Measurements from ENCODE around the gene SMAD3.
"Not testable (repeated sequence)": the region's sequence is repeated elsewhere in the genome, so short reads cannot be mapped to it uniquely, and the experiment has no call there.

Gene SMAD3

DNA sequence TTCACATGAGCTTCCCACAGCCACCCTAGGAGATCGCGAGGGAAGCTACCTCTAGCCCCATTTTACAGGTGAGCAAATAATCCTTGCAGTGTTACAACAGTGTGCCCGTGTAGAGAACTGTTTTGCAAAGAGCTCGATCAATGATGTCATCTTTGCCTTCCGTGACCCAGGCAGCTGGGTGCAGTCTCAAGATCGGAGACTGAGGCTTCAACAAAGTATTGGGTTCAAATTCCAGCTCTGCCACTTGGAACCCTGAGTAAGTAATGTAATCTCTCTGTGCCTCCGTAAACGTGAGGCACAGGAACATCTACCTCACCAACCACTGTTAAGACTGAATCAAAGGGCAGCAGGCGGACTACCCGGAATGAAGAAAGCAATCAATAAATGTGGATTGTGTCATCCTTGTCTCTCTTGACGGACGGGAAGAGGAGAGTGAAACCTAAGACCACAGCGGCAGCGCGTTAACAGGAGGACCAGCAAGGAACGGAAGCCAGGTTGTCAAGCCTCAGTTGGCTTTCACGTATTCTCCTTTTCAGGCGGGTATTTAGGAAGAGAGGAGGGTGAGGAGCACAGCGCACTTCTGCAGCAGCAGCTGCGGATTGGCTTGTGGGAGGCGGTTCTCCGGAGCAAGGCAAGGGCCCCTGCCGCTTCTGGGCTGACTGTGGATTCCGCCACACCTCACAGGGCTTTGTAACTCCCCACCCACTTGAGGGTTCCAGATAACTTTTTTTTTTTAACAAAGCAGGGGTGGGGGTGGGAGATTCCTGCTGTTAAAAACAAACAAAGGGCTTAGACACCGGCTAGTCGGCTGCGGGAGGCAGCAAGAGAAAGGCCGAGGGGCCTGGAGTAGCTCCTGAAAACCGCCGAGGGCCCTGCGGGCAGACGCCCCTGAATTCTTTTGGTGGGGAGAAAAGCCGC lies 1.5 kb upstream of the SMAD3 start:
- DNase-seq, result no peak

DNA sequence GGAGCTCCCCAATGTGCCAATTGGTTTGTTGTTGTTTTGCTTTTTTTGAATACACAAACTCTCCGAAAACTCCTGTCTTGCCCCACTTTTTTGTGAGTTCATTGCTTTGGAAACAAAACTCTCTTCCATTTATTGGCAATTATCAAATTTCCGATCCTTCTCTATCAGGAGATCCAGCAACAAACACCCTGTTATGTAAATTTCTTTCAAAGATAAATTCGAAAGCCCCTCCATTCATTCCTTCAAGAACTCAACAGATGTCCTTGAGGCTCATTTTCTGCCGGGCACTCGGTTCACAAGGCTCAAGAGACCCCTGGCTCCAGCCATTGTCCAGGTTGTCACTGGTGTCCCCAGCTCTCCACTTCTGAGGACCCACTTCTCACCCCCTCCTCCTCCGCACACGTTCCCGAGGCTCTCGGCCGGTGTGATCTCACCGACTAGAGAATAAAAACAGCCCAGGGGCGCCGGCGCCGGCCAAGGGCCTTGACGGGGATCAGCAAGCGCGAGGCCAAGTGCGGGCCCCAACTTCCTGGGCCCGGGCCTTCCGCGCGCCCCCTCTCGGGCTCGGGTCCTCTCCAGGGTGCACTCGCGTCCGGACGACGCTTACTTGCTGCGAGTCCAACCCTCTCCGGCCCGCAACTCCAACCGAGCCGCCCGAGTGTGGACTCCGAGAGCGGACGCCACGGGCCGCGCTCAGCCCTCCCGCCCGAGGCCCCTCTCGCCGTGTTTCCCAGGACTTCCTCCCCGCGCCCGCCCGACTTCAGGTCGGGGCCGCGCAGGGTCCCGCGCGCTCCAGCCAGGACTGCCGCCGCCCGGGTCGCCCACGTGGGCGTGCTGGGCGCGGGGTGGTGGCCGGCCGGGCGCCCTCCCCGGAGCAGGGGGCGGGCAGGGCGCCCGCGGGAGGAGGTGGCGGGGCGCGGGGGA lies 533 bp upstream of the SMAD3 start:
- DNase-seq, result no peak

DNA sequence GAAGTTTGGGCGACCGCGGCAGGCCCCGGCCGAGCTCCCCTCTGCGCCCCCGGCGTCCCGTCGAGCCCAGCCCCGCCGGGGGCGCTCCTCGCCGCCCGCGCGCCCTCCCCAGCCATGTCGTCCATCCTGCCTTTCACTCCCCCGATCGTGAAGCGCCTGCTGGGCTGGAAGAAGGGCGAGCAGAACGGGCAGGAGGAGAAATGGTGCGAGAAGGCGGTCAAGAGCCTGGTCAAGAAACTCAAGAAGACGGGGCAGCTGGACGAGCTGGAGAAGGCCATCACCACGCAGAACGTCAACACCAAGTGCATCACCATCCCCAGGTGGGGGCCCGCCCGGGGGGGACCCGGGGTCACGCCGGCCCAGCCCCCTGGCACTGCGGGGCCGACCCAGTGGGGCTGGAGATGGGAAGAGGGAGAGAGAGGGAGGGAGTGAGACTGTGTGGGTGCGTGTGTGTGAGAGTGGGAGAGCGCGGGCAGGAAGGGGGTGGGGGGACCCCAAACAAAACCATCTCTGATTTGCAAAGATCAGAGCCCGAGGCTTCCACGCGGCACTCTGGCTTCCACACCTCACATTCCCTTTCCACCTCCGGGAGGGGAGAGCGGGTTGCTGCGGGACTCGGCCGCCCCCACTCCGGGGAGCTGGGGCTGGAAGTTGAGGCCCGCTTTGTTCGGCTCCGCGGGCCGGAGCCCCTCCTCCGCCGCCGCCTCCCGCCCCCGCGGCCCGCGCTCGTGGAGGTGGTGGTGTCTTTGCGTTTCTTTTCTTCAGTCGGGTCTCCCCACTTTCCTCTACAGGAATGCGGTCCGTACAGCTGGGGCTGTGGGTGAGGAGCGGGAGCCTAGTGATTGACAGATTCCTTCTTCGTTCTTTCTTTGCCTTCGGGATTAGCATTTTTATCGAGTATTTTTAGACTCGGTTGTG lies 898 bp downstream of the SMAD3 start:
- DNase-seq, result no peak

DNA sequence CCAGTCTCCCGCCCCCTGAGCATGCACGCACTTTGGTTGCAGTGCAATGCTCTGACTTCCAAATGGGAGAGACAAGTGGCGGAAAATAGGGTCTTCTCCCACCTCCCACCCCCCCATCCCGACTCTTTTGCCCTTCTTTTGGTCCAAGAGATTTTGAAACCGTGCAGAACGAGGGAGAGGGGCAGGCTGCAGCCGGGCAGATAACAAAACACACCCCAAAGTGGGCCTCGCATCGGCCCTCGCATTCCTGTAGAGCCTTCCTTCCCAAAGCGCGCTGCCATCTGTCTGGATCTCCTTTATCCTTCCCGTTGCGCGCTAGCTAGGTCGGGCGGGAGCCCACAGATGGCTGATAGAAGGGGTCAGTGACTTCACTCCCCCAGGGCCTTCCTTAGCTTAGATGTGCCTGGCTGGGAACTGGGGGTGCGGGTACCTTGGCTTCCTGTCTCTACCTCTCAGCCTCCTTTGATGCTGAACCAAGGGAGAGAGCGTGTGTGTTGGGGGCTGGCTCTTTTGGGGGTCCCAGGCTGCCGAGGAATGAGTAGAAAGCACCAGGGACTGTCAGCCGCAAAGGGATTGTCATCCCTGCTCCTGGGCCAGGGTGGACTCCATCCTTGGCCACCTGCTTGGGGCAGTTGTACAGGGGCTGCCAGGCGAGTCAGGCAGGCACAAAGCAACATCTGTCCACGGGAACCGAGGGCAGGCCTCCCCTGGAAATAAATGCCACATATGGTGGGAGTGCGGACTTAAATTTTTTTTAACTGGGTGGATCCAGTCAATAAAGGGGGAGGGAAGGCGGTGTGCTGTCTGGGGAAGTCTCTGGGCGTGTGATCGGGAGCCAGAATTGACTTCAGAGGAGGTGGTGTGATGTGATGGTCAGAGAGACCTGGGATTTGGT lies 1.8 kb downstream of the SMAD3 start:
- peak; percentile 43 for DNase-seq

DNA sequence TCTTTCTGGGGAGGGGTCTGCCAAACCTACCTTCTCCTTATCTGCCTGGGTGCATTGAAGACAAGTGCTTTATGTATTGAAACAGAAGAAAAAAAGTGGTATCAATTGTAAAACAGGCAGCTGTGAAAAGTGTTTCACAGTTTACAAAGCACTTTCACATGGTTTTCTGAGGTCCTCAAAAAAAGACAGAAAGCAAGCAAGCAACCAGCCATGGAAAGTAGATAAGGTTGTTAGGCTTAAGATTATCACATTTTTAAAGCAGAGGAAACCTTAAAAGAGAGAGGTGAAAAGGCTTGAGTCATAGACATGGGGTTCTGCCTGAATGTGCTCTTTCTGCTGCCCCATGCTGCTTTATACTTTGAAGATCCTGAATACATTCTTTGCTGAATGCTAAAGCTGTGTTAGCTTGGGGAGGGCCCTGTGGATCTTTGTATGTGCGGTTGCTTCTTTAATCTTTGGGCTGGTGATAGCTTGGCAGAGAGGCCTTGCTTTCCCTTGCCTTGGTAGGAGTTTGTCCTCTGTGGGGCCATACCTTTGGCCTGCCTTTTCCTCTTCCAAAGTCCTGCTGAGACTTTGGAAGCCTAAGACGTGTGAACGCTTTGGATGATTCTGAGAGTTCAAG lies 2.6 kb downstream of the SMAD3 start:
- DNase-seq, result no peak

DNA sequence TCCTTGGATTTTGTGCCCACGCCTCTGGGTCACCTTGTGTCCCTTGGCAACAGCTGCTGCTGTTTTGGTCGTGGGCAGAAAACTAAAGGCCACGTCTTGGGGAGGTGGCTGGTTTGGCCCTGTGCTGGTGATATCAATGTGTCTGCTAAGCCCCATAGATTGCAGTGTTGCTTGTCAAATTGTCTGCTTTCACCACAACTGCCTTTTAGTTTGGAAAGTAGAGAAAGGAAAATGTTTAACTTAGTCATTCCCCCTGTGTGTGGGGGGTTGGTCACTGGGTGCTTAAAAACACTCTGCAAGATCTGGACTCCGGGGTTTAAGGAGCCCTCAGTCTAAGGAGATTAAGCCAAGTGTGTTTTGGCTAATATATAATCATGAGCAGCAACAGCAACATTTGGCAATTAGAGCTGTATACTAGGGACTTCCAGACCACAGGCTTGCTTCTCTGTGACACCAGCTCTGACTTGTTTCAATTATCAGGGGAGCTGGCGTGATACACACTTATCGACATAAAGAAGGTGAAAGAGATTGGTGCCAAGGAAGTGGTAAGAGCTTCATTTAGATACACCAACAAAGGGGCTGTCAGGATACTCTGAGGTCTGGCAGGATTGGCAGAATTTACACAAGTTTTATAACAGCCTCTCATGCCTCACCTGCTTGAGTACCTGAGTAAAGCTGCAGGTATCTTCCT lies 3.5 kb downstream of the SMAD3 start:
- peak; percentile 55 for DNase-seq

DNA sequence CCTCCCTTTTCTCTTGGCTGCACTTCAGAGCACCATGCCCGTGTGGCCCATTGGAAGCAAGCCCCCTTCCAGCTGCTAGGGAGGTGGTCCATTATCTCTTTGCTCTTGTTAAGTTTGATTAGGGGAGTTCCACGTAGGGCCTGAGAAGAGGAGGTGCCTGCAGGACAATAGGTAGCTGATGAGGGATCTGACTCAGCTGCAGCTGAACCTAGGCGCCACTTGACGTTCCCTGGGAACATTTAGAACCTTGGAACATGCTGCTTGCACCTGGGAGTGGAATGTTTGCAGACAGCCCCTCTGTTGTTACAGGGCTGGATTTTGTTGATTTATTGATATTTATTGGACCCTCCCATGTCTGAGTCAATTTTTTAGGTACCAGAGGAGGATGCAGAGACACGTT lies 4.7 kb downstream of the SMAD3 start:
- no peak for DNase-seq

DNA sequence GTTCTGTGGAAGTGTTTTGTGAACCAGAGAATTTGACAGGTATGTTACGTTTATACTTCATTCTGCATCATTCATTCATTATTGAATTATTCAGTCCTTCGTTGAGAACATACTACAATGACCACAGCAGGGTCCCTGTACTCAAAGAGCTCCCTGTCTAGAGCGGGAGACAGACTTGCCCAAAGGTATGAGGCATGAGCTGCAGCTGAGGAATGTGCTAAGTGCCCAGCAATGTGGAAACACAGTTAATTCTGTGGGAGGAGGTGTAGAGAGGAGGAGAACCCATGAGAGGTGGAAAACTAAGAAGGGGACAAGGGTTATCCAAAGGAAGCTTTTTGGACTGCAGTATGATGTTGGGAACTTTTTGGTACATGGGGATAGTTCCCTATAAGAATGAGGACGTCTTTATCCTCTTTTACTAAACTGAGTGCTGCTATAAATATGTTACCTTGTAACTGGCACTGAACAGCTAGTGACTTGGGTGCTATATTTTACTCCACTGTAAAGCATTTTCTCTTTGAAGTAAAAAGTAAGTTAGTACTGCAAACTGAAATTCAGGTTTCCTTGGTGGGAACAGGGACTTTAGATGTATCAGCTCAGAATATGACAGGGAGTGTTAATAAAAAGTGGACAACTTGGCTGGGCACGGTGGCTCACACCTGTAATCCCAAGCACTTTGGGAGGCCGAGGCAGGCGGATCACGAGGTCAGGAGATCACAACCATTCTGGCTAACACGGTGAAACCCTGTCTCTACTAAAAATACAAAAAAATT lies 5.7 kb downstream of the SMAD3 start:
- DNase-seq, result no peak

DNA sequence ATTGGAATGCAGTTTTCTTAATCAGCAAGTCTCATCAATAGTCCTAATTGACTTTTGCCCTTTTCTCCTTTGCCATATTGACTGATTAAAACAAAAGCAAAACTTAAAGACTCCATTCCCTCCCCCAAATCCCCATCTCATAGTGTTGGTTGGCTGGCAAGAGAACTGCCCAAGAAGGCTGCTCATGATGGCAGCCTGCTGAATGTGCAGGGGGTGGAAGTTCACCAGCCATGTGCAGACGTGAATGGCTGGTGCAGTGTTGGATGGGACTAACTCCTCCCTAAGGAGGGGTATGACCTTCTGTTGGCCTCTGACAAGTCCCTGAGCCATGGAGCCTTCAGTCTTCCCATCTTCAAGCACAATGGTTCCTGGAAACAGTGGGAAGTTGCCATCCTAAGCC lies 7.0 kb downstream of the SMAD3 start:
- DNase-seq, result no peak

DNA sequence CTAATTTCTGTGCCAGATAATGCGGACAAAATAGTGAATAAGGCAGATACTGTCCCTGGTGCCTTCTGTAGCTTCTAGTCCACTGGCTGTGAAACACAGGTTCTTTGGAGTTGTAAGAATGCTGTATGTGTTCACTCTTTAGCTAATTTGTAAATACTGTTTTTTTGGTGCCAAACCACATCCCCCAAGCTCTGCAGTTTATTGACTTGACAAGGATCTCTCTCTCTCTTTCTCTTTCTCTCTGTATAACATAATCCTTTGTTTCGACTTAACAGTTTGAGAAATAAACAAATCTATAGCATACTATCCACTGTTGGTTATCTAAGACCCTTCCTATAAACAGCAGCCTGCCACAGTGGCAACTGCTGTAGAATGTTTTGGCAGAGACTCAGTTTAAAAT lies 7.6 kb downstream of the SMAD3 start:
- DNase-seq, result no peak

DNA sequence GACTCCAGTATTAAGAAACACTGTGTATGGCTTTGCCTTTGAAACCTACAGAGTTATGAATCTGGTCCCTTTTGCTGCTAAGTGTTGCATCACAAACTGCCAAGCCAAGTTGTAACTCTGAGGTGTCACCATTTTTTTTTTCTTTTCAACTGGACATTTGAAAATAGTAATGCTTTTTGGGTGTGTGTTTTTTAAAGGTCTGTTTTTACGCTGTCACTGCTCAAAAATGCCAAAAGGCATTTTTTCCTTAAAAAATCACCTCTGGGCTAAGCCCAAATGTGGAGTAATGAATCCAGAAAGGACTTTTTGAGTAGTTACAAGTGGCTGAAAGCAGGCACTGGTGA lies 9.5 kb downstream of the SMAD3 start:
- no peak for DNase-seq

DNA sequence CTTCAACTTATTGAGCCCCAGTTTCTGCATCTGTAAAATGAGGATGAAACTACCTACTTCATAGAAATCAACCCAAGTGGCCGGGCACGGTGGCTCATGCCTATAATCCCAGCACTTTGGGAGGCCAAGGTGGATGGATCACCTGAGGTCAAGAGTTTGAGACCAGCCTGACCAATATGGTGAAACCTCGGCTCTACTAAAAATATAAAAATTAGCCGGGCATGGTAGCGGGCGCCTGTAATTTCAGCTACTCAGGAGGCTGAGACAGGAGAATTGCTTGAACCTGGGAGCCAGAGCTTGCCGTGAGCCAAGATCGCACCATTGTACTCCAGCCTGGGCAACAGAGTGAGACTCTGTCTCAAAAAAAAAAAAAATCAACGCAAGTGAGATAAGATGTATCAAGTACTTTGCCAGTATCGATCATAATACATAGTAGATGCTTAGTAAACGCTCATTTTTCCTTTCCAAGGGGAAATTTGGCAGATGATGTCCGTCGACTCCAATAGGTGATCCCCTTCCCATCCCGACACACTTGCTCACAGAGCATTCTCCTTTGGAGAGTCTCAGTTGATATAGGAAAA lies 10.2 kb downstream of the SMAD3 start:
- not testable (repeated sequence) for DNase-seq

DNA sequence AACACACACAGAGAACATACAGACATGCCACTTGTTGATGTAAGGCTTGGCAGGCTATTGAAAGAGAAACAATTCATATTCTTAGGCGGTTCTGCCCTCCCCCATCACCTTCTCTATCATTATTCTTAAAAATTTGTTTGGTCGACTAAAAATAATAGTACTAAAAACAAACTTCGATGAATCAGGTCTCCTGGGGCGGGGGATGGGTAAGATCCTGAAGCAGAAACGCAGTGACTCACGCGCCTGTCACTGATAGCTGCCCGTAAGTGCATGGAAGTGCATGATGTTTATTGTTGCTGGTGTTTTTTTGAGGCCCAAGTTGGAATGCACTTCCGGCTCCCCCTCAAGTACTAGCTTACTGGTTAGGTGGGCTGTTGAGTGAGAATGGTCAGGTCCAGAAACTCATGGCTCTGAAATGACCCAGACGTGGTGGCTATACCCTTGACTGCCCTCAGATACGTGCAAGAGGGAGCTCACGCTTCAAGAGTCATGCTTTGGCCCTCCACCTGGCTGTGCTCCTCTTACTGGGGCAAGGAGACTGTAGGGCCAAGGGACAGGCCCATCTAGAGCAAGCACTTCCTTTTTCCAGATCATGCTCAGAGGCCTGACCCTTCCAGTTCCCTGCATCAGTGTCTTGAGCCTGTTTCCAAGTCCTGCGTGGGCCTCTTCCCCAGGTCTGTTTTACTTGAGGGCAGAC lies 10.9 kb downstream of the SMAD3 start:
- no peak for DNase-seq

DNA sequence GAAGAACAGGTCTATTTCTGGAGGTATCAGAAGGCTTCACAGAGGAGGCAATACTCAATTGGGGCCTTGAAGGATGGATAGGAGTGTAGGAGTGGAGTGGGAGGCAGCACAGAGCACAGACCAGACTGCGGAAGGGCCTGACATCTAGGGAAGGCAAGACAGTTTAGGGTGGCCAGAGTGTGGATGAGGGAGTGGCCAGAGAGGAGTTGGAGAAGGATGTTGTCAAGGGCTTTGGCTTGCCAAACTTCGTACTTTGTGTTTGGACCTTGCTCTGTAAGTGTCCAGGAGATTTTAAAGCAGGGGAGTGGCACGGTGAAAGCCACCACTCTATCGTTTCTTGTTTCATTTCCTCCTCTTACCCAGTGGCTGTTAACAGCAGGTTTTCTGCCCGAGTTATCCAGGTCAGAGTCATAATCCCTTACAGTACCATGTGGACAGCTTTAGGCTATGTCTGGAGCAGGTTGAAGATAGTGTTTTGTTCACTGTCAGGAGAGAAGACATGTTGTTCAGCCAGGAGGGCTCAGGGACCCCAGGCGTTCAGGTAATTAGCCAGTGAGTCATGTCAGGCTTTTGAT lies 12.3 kb downstream of the SMAD3 start:
- DNase-seq, result no peak

DNA sequence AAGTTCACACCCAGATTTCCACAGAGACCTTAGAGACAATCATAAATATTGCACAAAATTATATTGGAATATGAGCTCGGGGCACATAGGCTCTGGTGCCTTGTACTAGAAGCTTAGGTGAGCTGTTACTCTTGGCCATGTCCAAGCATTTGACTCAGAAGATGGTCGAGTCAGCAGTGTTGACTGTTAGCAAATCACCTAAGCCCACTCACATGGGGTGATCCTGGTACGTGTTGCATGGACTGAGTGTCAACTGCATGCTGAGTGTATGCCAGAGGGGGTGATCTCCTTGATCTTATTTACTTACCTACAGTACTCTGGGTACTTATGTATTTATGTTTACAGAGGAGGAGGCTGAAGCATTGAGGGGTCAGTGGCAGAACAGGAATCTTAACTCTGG lies 14.0 kb downstream of the SMAD3 start:
- DNase-seq, result no peak

DNA sequence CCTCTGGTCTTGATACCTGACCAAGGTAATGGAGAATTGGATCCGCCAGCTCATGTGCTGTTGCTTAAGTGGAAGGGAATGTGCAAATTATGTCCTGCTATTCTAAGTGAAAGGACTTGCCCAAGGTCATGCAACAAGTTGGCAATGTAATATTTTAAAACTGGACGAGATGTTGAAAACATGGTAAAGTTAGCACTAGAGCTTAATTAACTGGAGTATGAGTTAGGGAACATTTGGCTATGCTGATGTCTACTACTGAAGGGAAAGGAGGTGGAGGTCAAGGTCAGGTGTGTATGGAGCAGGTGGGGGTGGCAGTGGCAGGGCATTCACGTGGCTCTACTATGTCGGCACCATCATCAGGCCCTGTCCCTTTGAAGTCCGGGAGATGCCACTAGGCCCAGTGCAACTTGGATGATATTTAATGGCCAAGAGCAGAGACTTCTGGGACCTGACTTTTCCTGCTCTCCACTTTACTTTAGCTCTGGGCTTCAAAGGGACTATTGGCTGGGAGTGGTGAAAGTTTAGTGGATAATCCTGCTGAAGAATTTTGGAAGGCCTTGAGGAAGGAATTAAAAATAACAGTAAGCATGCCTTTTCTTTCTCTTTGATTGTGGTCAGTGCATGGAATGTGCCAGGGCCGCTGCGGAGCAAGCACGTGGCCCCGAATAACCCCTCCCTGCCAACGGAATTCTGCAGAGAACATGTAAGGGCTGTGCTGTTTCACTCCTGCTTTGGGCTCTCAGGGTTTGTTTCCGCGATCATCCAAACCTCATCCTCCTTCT lies 14.9 kb downstream of the SMAD3 start:
- DNase-seq, result no peak

DNA sequence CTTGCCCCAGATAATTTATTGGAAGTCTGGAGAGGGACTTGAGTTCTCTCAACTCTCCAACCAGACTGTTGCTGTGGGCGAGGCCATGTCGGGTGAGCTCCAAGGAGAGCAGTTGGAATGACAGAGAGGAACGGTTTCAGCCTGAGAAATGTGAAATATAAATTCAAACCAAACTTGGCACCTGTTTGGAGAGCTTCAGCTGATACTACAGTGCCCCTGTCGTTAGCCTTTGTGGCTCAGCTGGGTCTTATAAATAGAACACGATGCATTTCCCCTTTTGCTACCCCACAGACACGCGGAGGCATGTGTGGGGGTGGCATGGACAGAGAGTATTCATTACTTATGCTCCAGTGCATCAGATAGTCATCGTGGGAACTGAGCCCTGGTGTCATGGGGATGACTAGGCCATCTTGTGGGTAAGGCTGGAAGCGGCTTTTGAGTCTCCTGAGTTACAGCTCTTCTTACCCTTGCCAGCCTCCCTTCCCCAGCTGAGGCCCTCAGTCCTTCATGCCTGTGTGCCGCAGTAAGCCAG lies 15.6 kb downstream of the SMAD3 start:
- DNase-seq, result no peak
